Left ventricle myocardium inferior (tissue), 1 donor: ENCODE measurements around the gene AGBL4. TPM values are rescaled to one million over a fixed set of nuclear protein-coding genes. Genes with fewer than 3 reads are reported as not detected.
A peak's percentile ranks its signal among the peaks of the same experiment; 100 is the strongest.

Source experiments
- DNase-seq: peaks from one replicate; pipeline ENCODE4 v3.0.0-alpha.2; 2020
- H3K27ac ChIP-seq: fragments of 200-600 bp; replicated peaks from 2 replicates; pipeline ENCODE4 v1.8.0; 2021
- H3K27me3 ChIP-seq: fragments of 200-600 bp; 2 replicates; pipeline ENCODE4 v1.8.0; 2021; ENCODE audit warnings: low read depth
- H3K36me3 ChIP-seq: fragments of 200-600 bp; 2 replicates; pipeline ENCODE4 v1.8.0; 2021
- H3K4me1 ChIP-seq: fragments of 200-600 bp; 2 replicates; pipeline ENCODE4 v1.8.0; 2021
- H3K4me3 ChIP-seq: fragments of 200-600 bp; 2 replicates; pipeline ENCODE4 v1.8.0; 2021; ENCODE audit warnings: mild to moderate bottlenecking, moderate library complexity
- H3K9me3 ChIP-seq: fragments of 200-600 bp; replicated peaks from 2 replicates; pipeline ENCODE4 v1.8.0; 2021
- CTCF ChIP-seq: fragments of 200-600 bp; IDR thresholded peaks from 2 replicates; pipeline ENCODE4 v1.8.0; 2021; ENCODE audit warnings: antibody characterized with exemption, mild to moderate bottlenecking, borderline replicate concordance
- intact Hi-C: fragments of 100-400 bp; cut with micrococcal nuclease; formaldehyde crosslinking; loops from one replicate; pipeline ENCODE4 v1.11.0; 2022
- total RNA-seq: library from RNA; stranded (reverse); fragmentation: NEBNext Ultra II Directional; extraction: Animal tissue kit (Norgen Biotek cat#: 25700); gene quantifications from one replicate; pipeline ENCODE4 v1.2.1, GENCODE V29; 2021
- donor health status: DM: no; HTN: yes; CAD: no; lungs with severe emphysema.

AGBL4 gene
- total RNA-seq, 1 donor from 2014 or later = 0.38 TPM

GRCh38 chr1:48532976-48533375 is 1490.8 kb downstream of the AGBL4 start:
- Histone ChIP-seq H3K4me3 (no peak overlapping the region), H3K9me3 (no peaks in the 10 kb centered on the region), H3K27me3 (peaks cover 85% of the 10 kb centered on the region), H3K36me3 (no peaks in the 10 kb centered on the region), H3K27ac (no peak overlapping the region), H3K4me1 (no peaks in the 10 kb centered on the region)
- TF ChIP-seq CTCF = no peak
- no peak for DNase-seq
- intact Hi-C loops = no loop called here

GRCh38 chr1:48530727-48531351 is 1492.9 kb downstream of the AGBL4 start:
- Histone ChIP-seq H3K36me3 (no peaks in the 10 kb centered on the region), H3K4me3 (no peak overlapping the region), H3K27ac (no peak overlapping the region), H3K9me3 (no peaks in the 10 kb centered on the region), H3K4me1 (peaks cover 11% of the 10 kb centered on the region), H3K27me3 (peaks cover 82% of the 10 kb centered on the region)
- intact Hi-C loops = no loop called here
- peak; percentile 45 for TF ChIP-seq CTCF
- DNase-seq = no peak

- intact Hi-C loops = no loop called here
- no peak overlapping the region for H3K4me3 ChIP-seq
- no peak for TF ChIP-seq CTCF
- peaks cover 47% of the 10 kb centered on the region for H3K27me3 ChIP-seq
- DNase-seq = no peak
- H3K27ac ChIP-seq = no peak overlapping the region
- H3K9me3 ChIP-seq = no peaks in the 10 kb centered on the region
- H3K36me3 ChIP-seq = no peaks in the 10 kb centered on the region
- H3K4me1 ChIP-seq = peaks cover 15% of the 10 kb centered on the region
Measured at GRCh38 chr1:48527051-48527450, 1496.7 kb downstream of the AGBL4 start.

GRCh38 chr1:48526008-48526710 is 1497.6 kb downstream of the AGBL4 start:
- no peaks in the 10 kb centered on the region for H3K9me3 ChIP-seq
- peaks cover 38% of the 10 kb centered on the region for H3K27me3 ChIP-seq
- H3K4me3 ChIP-seq = no peak overlapping the region
- DNase-seq = no peak
- no peak for TF ChIP-seq CTCF
- H3K4me1 ChIP-seq = peaks cover 15% of the 10 kb centered on the region
- intact Hi-C loops = no loop called here
- H3K36me3 ChIP-seq = no peaks in the 10 kb centered on the region
- H3K27ac ChIP-seq = no peak overlapping the region

GRCh38 chr1:48524892-48525467 is 1498.8 kb downstream of the AGBL4 start:
- H3K27me3 ChIP-seq = peaks cover 26% of the 10 kb centered on the region
- DNase-seq = no peak
- no peak overlapping the region for H3K27ac ChIP-seq
- intact Hi-C loops = no loop called here
- peaks cover 15% of the 10 kb centered on the region for H3K4me1 ChIP-seq
- TF ChIP-seq CTCF = no peak
- no peaks in the 10 kb centered on the region for H3K36me3 ChIP-seq
- H3K4me3 ChIP-seq = no peak overlapping the region
- H3K9me3 ChIP-seq = no peaks in the 10 kb centered on the region
